Measurements from ENCODE around the gene AXDND1. TPM values are rescaled to one million over a fixed set of nuclear protein-coding genes. Genes with fewer than 3 reads are reported as not detected.

The AXDND1 gene
- total RNA-seq, 1 donor from 2014 or later: not detected

DNA sequence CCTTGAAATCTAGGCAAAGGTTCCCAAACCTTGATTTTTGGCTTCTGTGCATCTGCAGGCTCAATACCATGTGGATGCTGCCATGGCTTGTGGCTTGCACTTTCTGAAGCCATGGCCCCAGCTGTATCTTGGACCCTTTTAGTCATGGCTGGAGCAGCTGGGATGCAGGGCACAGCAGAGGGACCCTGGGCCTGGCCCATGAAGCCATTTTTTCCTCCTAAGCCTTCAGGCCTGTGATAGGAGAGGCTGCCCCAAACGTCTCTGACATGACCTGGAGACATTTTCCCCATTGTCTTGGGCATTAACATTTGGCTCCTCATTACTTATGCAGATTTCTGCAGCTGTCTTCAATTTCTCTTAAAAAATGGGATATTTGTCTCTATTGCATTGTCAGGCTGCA is 112.6 kb downstream of the AXDND1 start:
- Histone ChIP-seq H3K27me3 (ENCODE audit: control insufficient read depth, insufficient read depth, low read length) (no peaks in the 10 kb centered on the region), H3K36me3 (ENCODE audit: control insufficient read depth, insufficient read depth, low read length) (no peaks in the 10 kb centered on the region), H3K4me3 (ENCODE audit: low read depth, low read length) (no peak overlapping the region)
- FAIRE-seq (no peak), DNase-seq (ENCODE audit: low read depth) (no peak)
- TF ChIP-seq, protein P1, sequence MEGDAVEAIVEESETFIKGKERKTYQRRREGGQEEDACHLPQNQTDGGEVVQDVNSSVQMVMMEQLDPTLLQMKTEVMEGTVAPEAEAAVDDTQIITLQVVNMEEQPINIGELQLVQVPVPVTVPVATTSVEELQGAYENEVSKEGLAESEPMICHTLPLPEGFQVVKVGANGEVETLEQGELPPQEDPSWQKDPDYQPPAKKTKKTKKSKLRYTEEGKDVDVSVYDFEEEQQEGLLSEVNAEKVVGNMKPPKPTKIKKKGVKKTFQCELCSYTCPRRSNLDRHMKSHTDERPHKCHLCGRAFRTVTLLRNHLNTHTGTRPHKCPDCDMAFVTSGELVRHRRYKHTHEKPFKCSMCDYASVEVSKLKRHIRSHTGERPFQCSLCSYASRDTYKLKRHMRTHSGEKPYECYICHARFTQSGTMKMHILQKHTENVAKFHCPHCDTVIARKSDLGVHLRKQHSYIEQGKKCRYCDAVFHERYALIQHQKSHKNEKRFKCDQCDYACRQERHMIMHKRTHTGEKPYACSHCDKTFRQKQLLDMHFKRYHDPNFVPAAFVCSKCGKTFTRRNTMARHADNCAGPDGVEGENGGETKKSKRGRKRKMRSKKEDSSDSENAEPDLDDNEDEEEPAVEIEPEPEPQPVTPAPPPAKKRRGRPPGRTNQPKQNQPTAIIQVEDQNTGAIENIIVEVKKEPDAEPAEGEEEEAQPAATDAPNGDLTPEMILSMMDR (IDR thresholded peaks at IDR 0.05; ENCODE audit: insufficient read depth, low read length, severe bottlenecking): no peak

DNA sequence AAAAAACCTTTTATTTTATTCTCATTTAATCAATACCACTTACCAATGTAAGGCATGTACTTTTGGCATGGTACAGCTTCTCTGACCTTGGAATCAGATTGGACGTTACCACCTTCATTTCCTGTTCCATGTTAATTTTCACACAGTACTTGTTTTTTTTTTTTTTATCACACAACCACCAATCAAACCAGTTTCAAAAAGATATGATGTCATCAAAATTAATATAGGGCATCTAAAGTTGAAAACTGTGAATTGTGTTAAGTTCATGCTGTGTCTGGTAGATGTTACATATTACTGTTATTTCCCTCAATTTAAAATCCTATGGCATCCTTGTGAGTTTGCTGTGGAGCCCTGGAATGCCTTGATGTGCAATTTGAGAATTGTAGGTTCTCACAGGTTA is 124.8 kb downstream of the AXDND1 start:
- H3K4me3 ChIP-seq (ENCODE audit: low read depth, low read length): no peak overlapping the region
- H3K27me3 ChIP-seq (ENCODE audit: control insufficient read depth, insufficient read depth, low read length): no peaks in the 10 kb centered on the region
- no peak for FAIRE-seq
- TF ChIP-seq, protein P1 (IDR thresholded peaks at IDR 0.05; ENCODE audit: insufficient read depth, low read length, severe bottlenecking): no peak
- DNase-seq (ENCODE audit: low read depth): no peak
- H3K36me3 ChIP-seq (ENCODE audit: control insufficient read depth, insufficient read depth, low read length): no peaks in the 10 kb centered on the region

DNA sequence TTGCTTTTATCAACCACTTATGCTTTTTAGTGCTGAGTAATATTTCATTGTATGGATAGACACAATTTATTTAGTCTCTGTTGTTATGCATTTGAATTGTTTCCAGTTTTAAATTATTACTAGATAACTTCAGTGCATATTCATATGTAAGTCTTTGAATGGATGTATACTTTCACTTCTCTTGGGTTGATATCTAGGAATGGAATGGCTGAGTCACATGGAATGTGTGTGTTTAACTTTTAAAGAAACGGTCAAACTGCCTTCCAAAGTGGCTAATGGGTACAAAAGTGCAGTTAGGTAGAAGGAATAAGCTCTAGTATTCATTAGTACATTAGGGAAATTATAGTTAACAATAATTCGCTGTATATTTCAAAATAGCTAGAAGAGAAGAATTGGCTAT is 127.6 kb downstream of the AXDND1 start:
- Histone ChIP-seq H3K27me3 (ENCODE audit: control insufficient read depth, insufficient read depth, low read length) (no peaks in the 10 kb centered on the region), H3K36me3 (ENCODE audit: control insufficient read depth, insufficient read depth, low read length) (no peaks in the 10 kb centered on the region), H3K4me3 (ENCODE audit: low read depth, low read length) (no peak overlapping the region)
- no peak for FAIRE-seq
- peak; percentile 7 for DNase-seq (ENCODE audit: low read depth)
- TF ChIP-seq, protein P1 (IDR thresholded peaks at IDR 0.05; ENCODE audit: insufficient read depth, low read length, severe bottlenecking): no peak

DNA sequence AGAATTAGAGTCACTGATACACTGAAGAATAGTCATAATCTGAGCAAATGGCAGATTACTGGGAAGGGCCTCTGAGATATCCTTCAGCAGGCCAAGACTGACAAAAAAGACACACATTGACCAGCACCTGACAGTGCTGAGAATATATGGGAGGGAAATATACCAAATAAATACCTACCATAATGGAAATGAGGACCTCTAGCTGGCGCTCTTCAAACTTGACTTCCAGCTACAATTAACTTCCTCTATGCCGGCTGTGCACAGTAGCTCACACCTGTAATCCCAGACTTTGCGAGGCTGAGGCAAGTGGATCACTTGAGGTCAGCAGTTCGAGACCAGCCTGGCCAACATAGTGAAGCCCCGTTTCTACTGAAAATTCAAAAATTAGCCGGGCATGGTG is 140.4 kb downstream of the AXDND1 start:
- Histone ChIP-seq H3K4me3 (ENCODE audit: low read depth, low read length) (no peak overlapping the region), H3K36me3 (ENCODE audit: control insufficient read depth, insufficient read depth, low read length) (no peaks in the 10 kb centered on the region), H3K27me3 (ENCODE audit: control insufficient read depth, insufficient read depth, low read length) (no peaks in the 10 kb centered on the region)
- FAIRE-seq: no peak
- DNase-seq (ENCODE audit: low read depth): no peak
- TF ChIP-seq, protein P1 (IDR thresholded peaks at IDR 0.05; ENCODE audit: insufficient read depth, low read length, severe bottlenecking): no peak

DNA sequence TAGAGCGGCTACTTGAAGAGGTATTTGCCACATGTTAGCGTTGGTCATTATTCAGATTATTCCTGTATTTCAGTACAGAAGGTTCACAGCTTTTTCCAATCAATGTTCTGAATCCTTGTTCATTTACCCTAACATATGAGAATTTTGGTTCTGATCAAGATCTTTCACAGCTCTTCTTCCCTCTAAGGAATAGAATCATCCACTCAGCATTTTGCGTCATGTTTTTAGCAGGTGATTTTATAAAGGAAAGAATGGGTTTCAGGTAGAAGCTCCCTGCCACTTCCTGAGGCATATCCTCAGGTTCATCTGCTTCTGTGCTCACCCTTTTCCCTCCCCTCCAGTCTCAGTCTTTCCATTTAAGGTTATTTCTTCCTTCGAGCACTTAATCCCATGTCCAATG is 143.6 kb downstream of the AXDND1 start:
- TF ChIP-seq, protein P1 (IDR thresholded peaks at IDR 0.05; ENCODE audit: insufficient read depth, low read length, severe bottlenecking): no peak
- Histone ChIP-seq H3K27me3 (ENCODE audit: control insufficient read depth, insufficient read depth, low read length) (no peaks in the 10 kb centered on the region), H3K36me3 (ENCODE audit: control insufficient read depth, insufficient read depth, low read length) (no peaks in the 10 kb centered on the region), H3K4me3 (ENCODE audit: low read depth, low read length) (no peak overlapping the region)
- no peak for DNase-seq (ENCODE audit: low read depth)
- FAIRE-seq: no peak

DNA sequence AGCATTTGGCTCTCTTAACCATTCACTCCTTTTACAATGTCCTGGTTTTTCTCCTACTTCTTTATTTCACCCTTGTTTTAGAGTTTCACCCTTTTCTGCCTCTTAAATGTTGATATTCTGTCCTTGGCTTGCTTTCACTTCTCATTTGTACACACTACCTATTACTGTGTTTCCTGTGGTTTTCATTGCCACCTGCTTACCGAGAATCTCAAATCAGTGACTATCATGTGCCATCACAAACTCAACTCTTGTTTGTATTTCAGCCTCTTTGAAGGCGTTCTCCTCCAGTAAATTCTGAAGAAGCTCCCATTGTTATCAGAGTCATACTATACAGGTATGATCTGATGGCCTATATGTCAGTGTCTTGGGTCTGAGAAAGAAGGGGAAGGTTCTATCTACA is 144.3 kb downstream of the AXDND1 start:
- FAIRE-seq: no peak

More for the DNA sequence above, 144.3 kb downstream of the AXDND1 start:
- no peaks in the 10 kb centered on the region for H3K27me3 ChIP-seq (ENCODE audit: control insufficient read depth, insufficient read depth, low read length)
- no peak for DNase-seq (ENCODE audit: low read depth)
- no peak overlapping the region for H3K4me3 ChIP-seq (ENCODE audit: low read depth, low read length)
- H3K36me3 ChIP-seq (ENCODE audit: control insufficient read depth, insufficient read depth, low read length): no peaks in the 10 kb centered on the region
- TF ChIP-seq, protein P1 (IDR thresholded peaks at IDR 0.05; ENCODE audit: insufficient read depth, low read length, severe bottlenecking): no peak
